Osteoblast (primary cell): ENCODE data around the gene SNX24. TPM values are rescaled to one million over a fixed set of nuclear protein-coding genes. Genes with fewer than 3 reads are reported as not detected.

Experiments used
- DNase-seq: peaks from one replicate; pipeline ENCODE4 v3.0.0; 2011; ENCODE audit warnings: low spot score, mixed read lengths; ENCODE audit not compliant: insufficient read length; ENCODE audit errors: missing footprints
- H2AFZ ChIP-seq: 2 replicates; pipeline ENCODE4 v1.6.0; 2011; ENCODE audit warnings: mild to moderate bottlenecking, low read length
- H3K27ac ChIP-seq: 2 replicates; pipeline ENCODE4 v1.5.1; 2011; ENCODE audit warnings: mild to moderate bottlenecking, low read depth, low read length, moderate library complexity
- H3K27me3 ChIP-seq: 2 replicates; pipeline ENCODE4 v1.6.0; 2012; ENCODE audit warnings: mild to moderate bottlenecking, control low read depth, inconsistent platforms, low read length, moderate library complexity; ENCODE audit not compliant: insufficient read depth
- H3K36me3 ChIP-seq: 2 replicates; pipeline ENCODE4 v1.5.1; 2011; ENCODE audit warnings: mild to moderate bottlenecking, low read length, control low read depth, moderate library complexity; ENCODE audit not compliant: insufficient read depth
- H3K4me1 ChIP-seq: 2 replicates; pipeline ENCODE4 v1.5.1; 2011; ENCODE audit warnings: mild to moderate bottlenecking, low read length, control low read depth, moderate library complexity; ENCODE audit not compliant: insufficient read depth
- H3K4me2 ChIP-seq: 2 replicates; pipeline ENCODE4 v1.6.0; 2011; ENCODE audit warnings: mild to moderate bottlenecking, low read length; ENCODE audit not compliant: insufficient read depth
- H3K4me3 ChIP-seq: fragments of 200-600 bp; sonication (generic); 3 replicates; pipeline ENCODE4 v1.5.1; 2012; ENCODE audit warnings: mild to moderate bottlenecking, low read length, inconsistent platforms; ENCODE audit not compliant: insufficient read depth
- H3K79me2 ChIP-seq: 2 replicates; pipeline ENCODE4 v1.6.0; 2012; ENCODE audit warnings: mild to moderate bottlenecking, low read length, control low read depth, inconsistent platforms; ENCODE audit not compliant: insufficient read depth
- H3K9me3 ChIP-seq: 2 replicates; pipeline ENCODE4 v1.5.1; 2011; ENCODE audit warnings: low read depth, low read length, control low read depth
- H4K20me1 ChIP-seq: 2 replicates; pipeline ENCODE4 v1.6.0; 2012; ENCODE audit warnings: mild to moderate bottlenecking, low read length, control low read depth; ENCODE audit not compliant: insufficient read depth
- total RNA-seq: library from RNA; depleted of rRNA; stranded (reverse); fragments of >200 nt; gene quantifications from 2 replicates; pipeline ENCODE4 v1.2.3, GENCODE V29; 2012
- TF ChIP-seq, protein P1 (sequence below): IDR thresholded peaks from 2 replicates; pipeline ENCODE4 v1.5.1; 2011; ENCODE audit warnings: mild to moderate bottlenecking, low read depth, low read length, moderate library complexity; ENCODE audit errors: extremely low read depth

The SNX24 gene
- total RNA-seq, 1 donor: 26.4 TPM

DNA sequence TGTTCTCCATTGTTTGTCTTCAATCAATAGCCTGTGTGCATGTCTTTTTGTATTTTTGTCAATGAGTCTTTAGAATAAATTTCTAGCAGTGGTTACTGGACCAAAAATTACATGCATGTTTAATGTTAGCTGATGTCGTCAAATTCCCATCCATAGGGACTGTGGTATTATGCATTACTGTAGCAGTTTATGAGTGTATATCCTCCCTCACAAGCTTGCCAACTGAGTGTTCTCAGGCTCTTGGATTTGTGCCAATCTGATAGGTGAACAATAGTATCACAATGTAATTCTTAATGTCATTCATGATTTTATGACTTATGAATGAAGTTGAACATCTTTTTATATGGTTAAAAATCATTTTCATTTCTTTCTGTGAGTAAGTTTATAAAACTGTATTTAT, 13.0 kb downstream of the SNX24 start:
- Histone ChIP-seq H3K9me3 (no peaks in the 10 kb centered on the region), H3K79me2 (peaks cover 40% of the 10 kb centered on the region), H3K27me3 (no peaks in the 10 kb centered on the region), H3K27ac (no peak overlapping the region), H3K4me1 (no peaks in the 10 kb centered on the region), H4K20me1 (peaks cover 16% of the 10 kb centered on the region), H3K36me3 (peaks cover 5% of the 10 kb centered on the region), H2AFZ (no peak overlapping the region), H3K4me3 (no peak overlapping the region), H3K4me2 (no peak overlapping the region)
- TF ChIP-seq, protein P1, sequence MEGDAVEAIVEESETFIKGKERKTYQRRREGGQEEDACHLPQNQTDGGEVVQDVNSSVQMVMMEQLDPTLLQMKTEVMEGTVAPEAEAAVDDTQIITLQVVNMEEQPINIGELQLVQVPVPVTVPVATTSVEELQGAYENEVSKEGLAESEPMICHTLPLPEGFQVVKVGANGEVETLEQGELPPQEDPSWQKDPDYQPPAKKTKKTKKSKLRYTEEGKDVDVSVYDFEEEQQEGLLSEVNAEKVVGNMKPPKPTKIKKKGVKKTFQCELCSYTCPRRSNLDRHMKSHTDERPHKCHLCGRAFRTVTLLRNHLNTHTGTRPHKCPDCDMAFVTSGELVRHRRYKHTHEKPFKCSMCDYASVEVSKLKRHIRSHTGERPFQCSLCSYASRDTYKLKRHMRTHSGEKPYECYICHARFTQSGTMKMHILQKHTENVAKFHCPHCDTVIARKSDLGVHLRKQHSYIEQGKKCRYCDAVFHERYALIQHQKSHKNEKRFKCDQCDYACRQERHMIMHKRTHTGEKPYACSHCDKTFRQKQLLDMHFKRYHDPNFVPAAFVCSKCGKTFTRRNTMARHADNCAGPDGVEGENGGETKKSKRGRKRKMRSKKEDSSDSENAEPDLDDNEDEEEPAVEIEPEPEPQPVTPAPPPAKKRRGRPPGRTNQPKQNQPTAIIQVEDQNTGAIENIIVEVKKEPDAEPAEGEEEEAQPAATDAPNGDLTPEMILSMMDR: no peak
- DNase-seq: no peak

DNA sequence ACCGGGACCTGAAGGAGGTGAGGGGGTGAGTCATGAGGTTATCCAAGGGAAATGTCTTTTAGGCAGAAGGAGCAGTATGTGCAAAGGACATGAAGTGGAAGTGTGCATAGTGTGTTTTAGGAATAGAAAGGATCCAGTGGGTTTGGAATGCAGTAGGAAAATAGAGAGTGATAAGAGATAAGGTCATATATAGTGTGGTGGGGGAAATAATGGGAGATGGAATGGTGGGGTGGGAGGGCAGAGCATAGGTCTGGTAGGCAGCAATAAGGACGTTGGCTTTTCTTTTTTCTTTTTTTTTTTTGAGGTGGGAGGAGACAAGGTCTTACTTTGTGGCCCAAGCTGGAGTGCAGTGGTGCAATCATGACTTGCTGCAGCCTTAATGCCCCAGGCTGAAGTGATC, 17.8 kb downstream of the SNX24 start:
- Histone ChIP-seq H3K79me2 (peaks cover 36% of the 10 kb centered on the region), H3K4me2 (no peak overlapping the region), H3K27me3 (no peaks in the 10 kb centered on the region), H3K36me3 (no peaks in the 10 kb centered on the region), H2AFZ (no peak overlapping the region), H3K4me1 (no peaks in the 10 kb centered on the region), H3K9me3 (no peaks in the 10 kb centered on the region), H3K27ac (no peak overlapping the region), H4K20me1 (peaks cover 16% of the 10 kb centered on the region), H3K4me3 (no peak overlapping the region)
- TF ChIP-seq, protein P1: no peak
- DNase-seq: no peak

DNA sequence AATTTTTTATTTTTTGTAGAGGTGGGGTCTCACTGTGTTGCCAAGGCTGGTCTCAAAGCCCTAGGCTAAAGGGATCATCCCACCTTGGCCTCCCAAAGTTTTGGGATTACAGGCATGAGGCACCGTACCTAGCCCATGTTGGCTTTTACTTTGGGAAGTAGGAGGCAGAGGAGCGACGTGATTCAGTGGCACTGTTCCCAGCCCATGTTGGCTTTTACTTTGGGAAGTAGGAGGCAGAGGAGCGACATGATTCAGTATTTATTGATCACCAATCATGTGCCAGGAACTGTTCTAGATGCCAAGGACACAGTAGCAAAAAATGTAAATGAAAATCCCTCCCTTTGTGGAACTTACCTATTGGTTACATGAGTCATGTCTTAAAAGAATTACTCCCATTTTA, 18.3 kb downstream of the SNX24 start:
- Histone ChIP-seq H4K20me1 (peaks cover 16% of the 10 kb centered on the region), H3K79me2 (peaks cover 33% of the 10 kb centered on the region), H3K36me3 (no peaks in the 10 kb centered on the region), H3K27ac (no peak overlapping the region), H3K27me3 (no peaks in the 10 kb centered on the region), H3K9me3 (no peaks in the 10 kb centered on the region), H2AFZ (no peak overlapping the region), H3K4me3 (no peak overlapping the region), H3K4me2 (no peak overlapping the region), H3K4me1 (no peaks in the 10 kb centered on the region)
- DNase-seq: no peak
- TF ChIP-seq, protein P1: no peak

DNA sequence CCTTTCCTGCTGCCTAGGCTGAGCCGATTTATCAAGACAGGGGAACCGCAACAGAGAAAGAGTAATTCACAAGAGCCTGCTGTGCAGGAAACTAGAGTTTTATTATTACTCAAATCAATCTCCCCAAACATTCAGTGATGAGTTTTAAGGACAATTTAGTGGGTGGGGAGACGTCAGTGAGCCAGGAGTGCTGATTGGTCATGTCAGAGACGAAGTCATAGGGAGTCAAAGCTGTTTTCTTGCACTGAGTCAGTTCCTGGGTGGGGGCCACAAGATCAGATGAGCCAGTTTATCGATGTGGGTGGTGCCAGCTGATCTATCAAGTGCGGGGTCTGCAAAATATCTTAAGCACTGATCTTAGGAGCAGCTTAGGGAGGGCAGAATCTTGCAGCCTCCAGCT, 19.0 kb downstream of the SNX24 start:
- peaks cover 12% of the 10 kb centered on the region for H4K20me1 ChIP-seq
- H3K36me3 ChIP-seq: no peaks in the 10 kb centered on the region
- H2AFZ ChIP-seq: no peak overlapping the region
- H3K4me2 ChIP-seq: no peak overlapping the region
- no peak overlapping the region for H3K27ac ChIP-seq
- H3K4me3 ChIP-seq: no peak overlapping the region
- no peaks in the 10 kb centered on the region for H3K9me3 ChIP-seq
- H3K79me2 ChIP-seq: peaks cover 28% of the 10 kb centered on the region
- no peak for DNase-seq
- H3K27me3 ChIP-seq: no peaks in the 10 kb centered on the region
- H3K4me1 ChIP-seq: no peaks in the 10 kb centered on the region
- TF ChIP-seq, protein P1: no peak
